Sigmoid colon (tissue), 7 donors: Measurements from ENCODE around the gene STAT5B. TPM values are rescaled to one million over a fixed set of nuclear protein-coding genes. Genes with fewer than 3 reads are reported as not detected.
"Not testable (repeated sequence)": the region's sequence is repeated elsewhere in the genome, so short reads cannot be mapped to it uniquely, and the experiment has no call there.

Experiments
- DNase-seq: peaks from one replicate; pipeline ENCODE4 v3.0.0-alpha.2; 2019
- H3K27ac ChIP-seq, 4 donors: fragments of 200-600 bp; sonication (generic); one replicate each; pipeline ENCODE4 v1.5.1; 2016 to 2019; ENCODE audit warnings: mild to moderate bottlenecking in 1 of 4
- H3K27me3 ChIP-seq, 3 donors: fragments of 200-600 bp; sonication (generic); one replicate each; pipeline ENCODE4 v1.5.1; 2019; ENCODE audit warnings: mild to moderate bottlenecking in 1 of 3
- H3K36me3 ChIP-seq, 4 donors: fragments of 200-600 bp; sonication (generic); one replicate each; pipeline ENCODE4 v1.5.1; 2016 to 2019
- H3K4me1 ChIP-seq, 4 donors: fragments of 200-600 bp; sonication (generic); one replicate each; pipeline ENCODE4 v1.5.1; 2017 to 2019
- H3K4me3 ChIP-seq, 4 donors: fragments of 200-600 bp; sonication (generic); one replicate each; pipeline ENCODE4 v1.5.1; 2017 to 2019; ENCODE audit warnings: mild to moderate bottlenecking in 2 of 4, moderate library complexity in 1 of 4
- H3K9me3 ChIP-seq, 4 donors: fragments of 200-600 bp in 3 of 4; sonication (generic) in 3 of 4; one replicate each; pipeline versions ENCODE4 v1.5.1 to v1.6.1; 2013 to 2019
- CTCF ChIP-seq, 4 experiments: fragments of 450-650 bp in 3 of 4; fragments of 200-600 bp in 1 of 4; IDR thresholded peaks; one replicate each; pipeline ENCODE4 v1.5.1; 2016 to 2019; ENCODE audit warnings: antibody characterized with exemption in 4 of 4, mild to moderate bottlenecking in 3 of 4, moderate library complexity in 2 of 4
- EP300 ChIP-seq, 4 donors: sonication (generic); formaldehyde crosslinking; IDR thresholded peaks; one replicate each; pipeline ENCODE4 v1.6.1; 2017; ENCODE audit warnings: antibody characterized with exemption in 4 of 4
- POLR2A ChIP-seq, 2 donors: fragments of 450-650 bp; IDR thresholded peaks; one replicate each; pipeline ENCODE4 v1.6.1; 2016; ENCODE audit warnings: antibody characterized with exemption in 2 of 2, mild to moderate bottlenecking in 2 of 2, moderate library complexity in 2 of 2
- POLR2AphosphoS5 ChIP-seq, 4 donors: sonication (generic); formaldehyde crosslinking; IDR thresholded peaks; one replicate each; pipeline ENCODE4 v1.6.1; 2017; ENCODE audit warnings: antibody characterized with exemption in 4 of 4
- WGBS, 2 donors: extraction: QIAGEN DNeasy Blood & Tissue Kit; methylation state at CpG; one replicate each; pipeline ENCODE4 v1.1.7; 2013; 5-methylcytosine and 5-hydroxymethylcytosine counted together
- intact Hi-C: fragments of 100-400 bp; cut with DNase I; formaldehyde crosslinking; loops from one replicate; pipeline ENCODE4 v1.15.1; 2023
- polyA plus RNA-seq, 3 donors: library from polyadenylated mRNA; stranded (reverse); fragments of 200-250 nt; gene quantifications; one replicate each; pipeline ENCODE4 v1.2.3, GENCODE V29; 2013
- total RNA-seq, 4 donors: library from RNA; depleted of rRNA; stranded (reverse); fragments of >200 nt; gene quantifications; one replicate each; pipeline ENCODE4 v1.1.0, GENCODE V29; 2016
- donor health status: healthy with polysubstance abuse.
- donor health status: Bipolar disorder and iron deficiency.
- donor health status: healthy.

STAT5B gene
- total and polyA plus RNA-seq, 7 donors = 11.3 to 117 (median 93.5) TPM

GRCh38 chr17:42306385-42306667 lies 30.1 kb upstream of the STAT5B start:
- no peak for DNase-seq
- H3K4me1 ChIP-seq = peaks cover 0 to 25% (median 20%) of the 10 kb centered on the region in 4 donors
- intact Hi-C loops = no loop called here
- no peak overlapping the region for H3K4me3 ChIP-seq
- WGBS, 2 donors = 94 to 96% methylated on average over 5 of the region's 5 CpGs
- no peak overlapping the region for H3K27ac ChIP-seq
- TF ChIP-seq POLR2A (IDR thresholded peaks at IDR 0.05) (no peak), CTCF (IDR thresholded peaks at IDR 0.05) (no peak), POLR2AphosphoS5 (IDR thresholded peaks at IDR 0.05) (no peak), EP300 (IDR thresholded peaks at IDR 0.05) (no peak)
- no peaks in the 10 kb centered on the region for H3K9me3 ChIP-seq
- H3K36me3 ChIP-seq = peaks cover 26 to 85% (median 45%) of the 10 kb centered on the region in 4 donors
- H3K27me3 ChIP-seq = no peaks in the 10 kb centered on the region

GRCh38 chr17:42305543-42306384 lies 29.6 kb upstream of the STAT5B start:
- intact Hi-C loops = no loop called here
- no peaks in the 10 kb centered on the region for H3K9me3 ChIP-seq
- H3K27me3 ChIP-seq = no peaks in the 10 kb centered on the region
- H3K4me3 ChIP-seq = no peak overlapping the region
- DNase-seq = no peak
- H3K4me1 ChIP-seq = peaks cover 0 to 19% (median 15%) of the 10 kb centered on the region in 4 donors
- H3K27ac ChIP-seq = no peak overlapping the region
- H3K36me3 ChIP-seq = peaks cover 27 to 89% (median 50%) of the 10 kb centered on the region in 4 donors
- TF ChIP-seq CTCF (IDR thresholded peaks at IDR 0.05) = no peak
- TF ChIP-seq POLR2AphosphoS5 (IDR thresholded peaks at IDR 0.05) = no peak
- no peak for TF ChIP-seq POLR2A (IDR thresholded peaks at IDR 0.05)
- no peak for TF ChIP-seq EP300 (IDR thresholded peaks at IDR 0.05)
- 87 to 88% methylated on average over 18 of the region's 18 CpGs for WGBS, 2 donors

- intact Hi-C loops, H3K27ac ChIP-seq, H3K9me3 ChIP-seq, H3K4me3 ChIP-seq, H3K27me3 ChIP-seq, DNase-seq: not testable (repeated sequence)
- H3K4me1 ChIP-seq = peaks cover 0 to 11% (median 7%) of the 10 kb centered on the region in 4 donors
- H3K36me3 ChIP-seq = peaks cover 27 to 91% (median 51%) of the 10 kb centered on the region in 4 donors
- WGBS, 2 donors = 97 to 99% methylated on average over 6 of the region's 6 CpGs
These were observed 28.8 kb upstream of the STAT5B start for GRCh38 chr17:42305031-42305330.

GRCh38 chr17:42304187-42305030 lies 28.2 kb upstream of the STAT5B start:
- H3K4me1 ChIP-seq = peaks cover 0 to 8% (median 2%) of the 10 kb centered on the region in 4 donors
- peaks cover 27 to 93% (median 51%) of the 10 kb centered on the region in 4 donors for H3K36me3 ChIP-seq
- 95 to 96% methylated on average over 16 of the region's 16 CpGs for WGBS, 2 donors
- no peak for DNase-seq
- H3K4me3 ChIP-seq = no peak overlapping the region
- H3K9me3 ChIP-seq = no peaks in the 10 kb centered on the region
- intact Hi-C loops = no loop called here
- H3K27ac ChIP-seq = no peak overlapping the region
- no peaks in the 10 kb centered on the region for H3K27me3 ChIP-seq
- no peak for TF ChIP-seq POLR2AphosphoS5 (IDR thresholded peaks at IDR 0.05)
- no peak for TF ChIP-seq EP300 (IDR thresholded peaks at IDR 0.05)
- TF ChIP-seq CTCF (IDR thresholded peaks at IDR 0.05) = no peak
- TF ChIP-seq POLR2A (IDR thresholded peaks at IDR 0.05) = no peak

GRCh38 chr17:42303694-42304093 lies 27.5 kb upstream of the STAT5B start:
- peaks cover 27 to 93% (median 53%) of the 10 kb centered on the region in 4 donors for H3K36me3 ChIP-seq
- intact Hi-C loops = no loop called here
- TF ChIP-seq CTCF (IDR thresholded peaks at IDR 0.05) = no peak

More at GRCh38 chr17:42303694-42304093, 27.5 kb upstream of the STAT5B start:
- peaks cover 0 to under 1% (median 0%) of the 10 kb centered on the region in 4 donors for H3K4me1 ChIP-seq
- H3K27me3 ChIP-seq = no peaks in the 10 kb centered on the region
- H3K27ac ChIP-seq = no peak overlapping the region
- no peak for DNase-seq
- WGBS, 2 donors = 88 to 89% methylated on average over 3 of the region's 3 CpGs
- no peak overlapping the region for H3K4me3 ChIP-seq
- H3K9me3 ChIP-seq = no peaks in the 10 kb centered on the region
